ENCODE measurements around the gene VEZF1. TPM values are rescaled to one million over a fixed set of nuclear protein-coding genes. Genes with fewer than 3 reads are reported as not detected.
A peak's percentile ranks its signal among the peaks of the same experiment; 100 is the strongest.

VEZF1 gene
- total and polyA plus RNA-seq, 5 experiments from 2014 or later: 41.1 to 92.8 (median 48.9) TPM

GRCh38 chr17:57995076-57995956, 7.3 kb upstream of the VEZF1 start:
- peak overlapping the region in 2 of 10 donors; percentile 2 to 9 for H3K4me3 Mint-ChIP-seq
- no peaks in the 10 kb centered on the region for H3K27me3 Mint-ChIP-seq
- H3K36me3 Mint-ChIP-seq: no peaks in the 10 kb centered on the region
- H3K4me1 Mint-ChIP-seq: peaks cover 16 to 58% (median 53%) of the 10 kb centered on the region in 4 donors
- ATAC-seq (peak; percentile 69 to 84), DNase-seq (peak in 9 of 10 donors; percentile 9 to 69 (median 42))
- H3K27ac Mint-ChIP-seq: peak overlapping the region; percentile 31 to 88 (median 70)
- no peaks in the 10 kb centered on the region for H3K9me3 Mint-ChIP-seq
- POLR2A ChIA-PET: interaction anchor here (0.6 to 5.1 kb wide), 6 partner anchors 9 to 877 kb away, joined by 3 to 39 read pairs (median 5); partner anchors contain the start of gene SRSF1

- DNase-seq (no peak), ATAC-seq (no peak)
- POLR2A ChIA-PET: interaction anchor here (0.5 to 5.1 kb wide), 6 partner anchors 8 to 147 kb away, joined by 3 to 39 read pairs (median 5); partner anchors contain the start of gene SRSF1
- Mint-ChIP-seq H3K27ac (peak overlapping the region; percentile 1 to 85 (median 66)), H3K9me3 (no peaks in the 10 kb centered on the region), H3K4me1 (peaks cover 18 to 61% (median 56%) of the 10 kb centered on the region in 4 donors), H3K36me3 (no peaks in the 10 kb centered on the region), H3K4me3 (no peak overlapping the region), H3K27me3 (no peaks in the 10 kb centered on the region)
These were observed 6.4 kb upstream of the VEZF1 start for GRCh38 chr17:57994436-57994835.

- H3K27ac Mint-ChIP-seq: peak overlapping the region; percentile 49 to 85 (median 70)
- DNase-seq (no peak), ATAC-seq (no peak)
- no peak overlapping the region for H3K4me3 Mint-ChIP-seq
- H3K9me3 Mint-ChIP-seq: no peaks in the 10 kb centered on the region
- POLR2A ChIA-PET: interaction anchor here (0.5 to 5.1 kb wide), 6 partner anchors 11 to 146 kb away, joined by 3 to 39 read pairs (median 4); partner anchors contain the start of genes MRPS23 and SRSF1
- peaks cover 19 to 61% (median 58%) of the 10 kb centered on the region in 4 donors for H3K4me1 Mint-ChIP-seq
- no peaks in the 10 kb centered on the region for H3K36me3 Mint-ChIP-seq
- H3K27me3 Mint-ChIP-seq: peaks cover 0 to under 1% (median 0%) of the 10 kb centered on the region in 5 donors
These were observed 5.7 kb upstream of the VEZF1 start for GRCh38 chr17:57993471-57994365.

- Mint-ChIP-seq H3K4me1 (peaks cover 24 to 64% (median 57%) of the 10 kb centered on the region in 4 donors), H3K27me3 (peaks cover 0 to 2% (median 0%) of the 10 kb centered on the region in 5 donors), H3K4me3 (no peak overlapping the region), H3K9me3 (no peaks in the 10 kb centered on the region), H3K27ac (peak overlapping the region in 3 of 10 donors; percentile 30 to 78 (median 66)), H3K36me3 (no peaks in the 10 kb centered on the region)
- POLR2A ChIA-PET: interaction anchor here (3.7 kb wide), 1 partner anchor 15 kb away, joined by 44 read pairs; the partner anchor contains the start of gene SRSF1
- ATAC-seq (no peak), DNase-seq (no peak)
These were observed 3.5 kb upstream of the VEZF1 start for GRCh38 chr17:57991537-57991936.

- DNase-seq: no peak
- Mint-ChIP-seq H3K9me3 (no peaks in the 10 kb centered on the region), H3K4me1 (peaks cover 28 to 71% (median 62%) of the 10 kb centered on the region in 4 donors), H3K4me3 (peak overlapping the region in 8 of 10 donors; percentile 43 to 96 (median 82)), H3K36me3 (peaks cover 0 to 2% (median 0%) of the 10 kb centered on the region in 3 donors), H3K27ac (peak overlapping the region in 6 of 10 donors; percentile 33 to 96 (median 74)), H3K27me3 (peaks cover 0 to 2% (median 0%) of the 10 kb centered on the region in 5 donors)
- POLR2A ChIA-PET: interaction anchor here (0.7 to 3.7 kb wide), 6 partner anchors 8 to 107 kb away, joined by 3 to 44 read pairs (median 3); partner anchors contain the start of gene SRSF1
- ATAC-seq: no peak
These were observed 2.0 kb upstream of the VEZF1 start for GRCh38 chr17:57990037-57990436.

GRCh38 chr17:57988301-57989250, 522 bp upstream of the VEZF1 start:
- DNase-seq: peak in 7 of 10 donors; percentile 45 to 81 (median 74)
- no peaks in the 10 kb centered on the region for H3K9me3 Mint-ChIP-seq
- ATAC-seq: peak; percentile 73 to 77
- H3K4me3 Mint-ChIP-seq: peak overlapping the region; percentile 85 to 96 (median 94)
- peak overlapping the region; percentile 89 to 97 (median 95) for H3K27ac Mint-ChIP-seq
- peaks cover 0 to 14% (median 0%) of the 10 kb centered on the region in 3 donors for H3K36me3 Mint-ChIP-seq
- POLR2A ChIA-PET: interaction anchor here (0.7 to 3.7 kb wide), 11 partner anchors 8 to 139 kb away, joined by 3 to 44 read pairs (median 4); partner anchors contain the start of genes CUEDC1, MRPS23 and SRSF1
- H3K4me1 Mint-ChIP-seq: peaks cover 33 to 73% (median 68%) of the 10 kb centered on the region in 4 donors
- peaks cover 0 to 2% (median 0%) of the 10 kb centered on the region in 5 donors for H3K27me3 Mint-ChIP-seq

GRCh38 chr17:57986841-57987580, 1.0 kb downstream of the VEZF1 start:
- no peaks in the 10 kb centered on the region for H3K9me3 Mint-ChIP-seq
- H3K27ac Mint-ChIP-seq: peak overlapping the region; percentile 86 to 96 (median 93)
- peak overlapping the region; percentile 88 to 96 (median 94) for H3K4me3 Mint-ChIP-seq
- peaks cover 0 to 2% (median 0%) of the 10 kb centered on the region in 5 donors for H3K27me3 Mint-ChIP-seq
- peaks cover 40 to 77% (median 71%) of the 10 kb centered on the region in 4 donors for H3K4me1 Mint-ChIP-seq
- H3K36me3 Mint-ChIP-seq: peaks cover 0 to 27% (median 0%) of the 10 kb centered on the region in 3 donors
- DNase-seq (peak in 7 of 10 donors; percentile 19 to 70 (median 27)), ATAC-seq (peak; percentile 2 to 18)
- POLR2A ChIA-PET: interaction anchor here (0.9 to 2.8 kb wide), 8 partner anchors 8 to 168 kb away, joined by 3 to 20 read pairs (median 6); partner anchors contain the start of genes CUEDC1, MRPS23 and SRSF1

GRCh38 chr17:57985675-57985974, 2.4 kb downstream of the VEZF1 start:
- Mint-ChIP-seq H3K4me3 (peak overlapping the region; percentile 28 to 96 (median 64)), H3K27ac (peak overlapping the region in 9 of 10 donors; percentile 17 to 53 (median 35)), H3K27me3 (peaks cover 0 to 2% (median 0%) of the 10 kb centered on the region in 5 donors), H3K4me1 (peaks cover 43 to 80% (median 76%) of the 10 kb centered on the region in 4 donors), H3K9me3 (no peaks in the 10 kb centered on the region), H3K36me3 (peaks cover 0 to 41% (median 0%) of the 10 kb centered on the region in 3 donors)
- ATAC-seq (no peak), DNase-seq (no peak)
- POLR2A ChIA-PET: interaction anchor here (0.6 to 2.6 kb wide), 6 partner anchors 10 to 115 kb away, joined by 3 to 20 read pairs (median 4); partner anchors contain the start of gene SRSF1

- DNase-seq (no peak), ATAC-seq (no peak)
- POLR2A ChIA-PET: interaction anchor here (0.6 to 2.6 kb wide), 4 partner anchors 9 to 115 kb away, joined by 3 to 20 read pairs (median 3); partner anchors contain the start of gene SRSF1
- Mint-ChIP-seq H3K4me1 (peaks cover 43 to 82% (median 78%) of the 10 kb centered on the region in 4 donors), H3K27me3 (peaks cover 0 to 2% (median 0%) of the 10 kb centered on the region in 5 donors), H3K36me3 (peaks cover 0 to 46% (median 0%) of the 10 kb centered on the region in 3 donors), H3K4me3 (peak overlapping the region; percentile 28 to 96 (median 64)), H3K9me3 (no peaks in the 10 kb centered on the region), H3K27ac (peak overlapping the region; percentile 31 to 86 (median 54))
These were observed 2.9 kb downstream of the VEZF1 start for GRCh38 chr17:57984936-57985674.
